ENCODE measurements around the gene TMEM131L.
"Not testable (repeated sequence)": the region's sequence is repeated elsewhere in the genome, so short reads cannot be mapped to it uniquely, and the experiment has no call there.

The TMEM131L gene

DNA sequence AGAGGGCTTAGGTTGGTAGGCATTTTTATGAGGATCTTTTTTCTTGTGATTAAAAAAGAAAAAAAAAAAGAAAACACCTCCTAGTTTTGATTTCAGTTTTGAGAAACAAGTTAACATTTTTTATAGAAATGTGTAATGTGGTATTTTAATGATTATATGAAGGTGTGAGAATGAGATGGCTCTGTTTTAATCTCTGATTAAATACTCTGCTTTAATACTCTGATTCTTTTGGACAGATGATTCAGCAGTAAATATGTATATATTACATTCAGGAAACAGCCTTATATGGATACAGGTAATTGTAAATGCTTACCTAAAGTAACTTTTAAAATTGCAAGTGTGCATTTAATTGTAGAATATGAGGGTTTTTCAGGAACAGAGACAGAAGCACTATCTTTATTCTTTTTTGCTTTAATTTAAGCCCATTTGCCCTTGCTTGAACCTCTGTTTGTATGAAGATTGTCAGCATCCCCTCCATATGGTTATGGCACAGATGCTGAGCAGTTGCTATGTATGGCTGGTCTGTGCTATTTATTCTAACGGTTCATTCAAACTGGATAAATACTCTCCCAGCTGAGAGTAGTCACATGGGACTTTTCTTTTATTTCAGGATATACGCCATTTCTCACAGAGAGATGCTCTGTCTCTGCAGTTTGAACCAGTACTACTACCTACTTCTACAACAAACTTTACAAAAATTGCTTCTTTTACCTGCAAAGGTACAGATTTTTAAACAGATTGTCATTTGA lies 117.0 kb downstream of the TMEM131L start:
- DNase-seq (ENCODE audit: low read depth), result no peak

DNA sequence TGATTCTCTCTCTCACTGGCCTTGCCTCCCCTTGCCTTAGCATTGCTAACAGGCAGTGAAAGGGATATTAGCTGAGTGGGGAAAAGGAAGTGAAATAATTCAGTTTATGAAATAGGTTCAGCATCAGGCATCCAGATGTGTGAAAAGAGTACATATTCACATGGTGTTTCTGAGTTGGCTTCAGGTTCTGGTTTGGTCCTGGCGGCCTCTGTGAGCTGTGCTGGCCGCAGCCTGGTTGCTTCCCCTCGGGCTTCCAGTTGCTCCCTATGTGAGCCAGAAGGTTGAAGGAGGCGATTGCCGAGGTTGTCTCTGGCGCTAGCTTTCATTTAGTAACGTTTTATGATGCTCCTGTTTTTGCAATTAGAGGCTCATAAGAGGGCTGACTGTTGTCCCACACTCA lies 118.9 kb downstream of the TMEM131L start:
- DNase-seq (ENCODE audit: low read depth), result no peak

DNA sequence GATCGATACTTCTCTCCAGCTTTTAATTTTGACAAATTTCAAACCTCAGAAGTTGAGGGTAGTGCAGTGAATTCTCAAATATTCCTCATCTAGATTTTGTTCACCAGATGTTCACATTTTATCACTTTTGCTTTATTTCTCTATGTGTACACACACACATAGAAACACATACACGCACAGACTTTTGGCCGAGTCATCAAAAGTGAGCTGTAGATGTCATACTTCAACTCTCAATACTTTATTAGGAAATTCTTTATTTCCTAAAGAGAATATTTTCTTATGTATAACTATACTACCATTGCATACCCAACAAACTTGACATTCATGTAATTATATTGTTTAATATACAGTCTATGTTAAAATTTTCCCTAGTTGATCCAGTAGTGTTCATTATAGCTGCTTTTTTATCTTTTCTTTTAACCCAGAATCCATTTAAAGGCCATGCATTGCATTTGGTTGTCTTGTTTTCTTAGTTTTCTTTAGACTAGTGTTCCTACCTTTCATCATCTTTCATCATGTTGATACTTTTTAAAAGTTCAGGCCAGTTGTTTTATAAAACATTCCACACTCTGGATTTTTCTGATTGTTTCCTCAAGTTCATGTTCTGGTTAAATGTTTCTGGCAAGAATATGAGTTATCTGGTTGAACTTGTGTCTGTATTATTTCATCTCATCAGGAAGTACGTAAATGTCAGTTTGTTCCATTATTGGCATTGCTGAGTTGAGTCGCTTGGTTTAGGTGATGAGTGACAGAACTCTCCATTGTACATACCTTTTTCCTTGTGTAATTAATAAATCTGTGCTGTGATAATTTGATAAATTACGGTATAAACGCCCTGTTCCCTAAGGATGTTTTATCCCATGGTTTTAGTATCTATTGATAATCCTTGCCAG lies 123.8 kb downstream of the TMEM131L start:
- no peak for DNase-seq (ENCODE audit: low read depth)

DNA sequence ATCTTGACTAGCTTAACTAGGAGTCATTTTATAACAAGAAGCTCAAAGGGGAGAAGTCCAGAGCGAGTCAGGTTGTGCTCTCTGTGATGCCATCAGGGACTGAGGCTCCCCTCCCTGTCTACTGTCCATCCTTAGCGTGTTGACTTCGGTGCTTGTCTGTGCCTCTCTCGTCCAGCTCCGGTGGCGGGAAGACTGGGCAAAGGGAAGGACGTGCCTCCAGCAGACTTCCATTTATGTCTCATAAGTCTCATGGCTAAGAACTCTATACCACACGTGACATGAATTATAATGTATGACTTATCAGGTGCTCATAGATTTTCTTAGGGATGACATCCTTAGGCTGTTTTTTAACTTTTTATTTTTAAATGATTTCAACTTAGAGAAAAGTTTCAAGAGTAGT lies 125.3 kb downstream of the TMEM131L start:
- no peak for DNase-seq (ENCODE audit: low read depth)

DNA sequence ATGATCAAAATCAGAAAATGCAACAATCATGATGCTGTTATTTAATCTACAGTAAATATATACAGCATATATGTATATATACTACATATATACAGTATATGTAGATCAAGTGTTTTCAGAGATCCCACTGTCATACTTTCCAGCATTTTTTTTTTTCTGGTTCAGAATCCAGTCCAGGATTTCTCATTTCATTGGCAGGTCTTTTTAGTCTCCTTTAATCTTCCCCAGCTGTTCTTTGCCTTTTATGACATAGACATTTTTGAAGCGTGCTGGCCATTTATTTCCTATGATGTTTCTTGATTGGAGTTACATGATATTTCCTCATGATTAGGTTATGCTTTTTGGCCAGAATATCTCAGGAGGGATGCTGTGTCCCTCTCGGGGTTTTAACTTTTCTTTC lies 125.9 kb downstream of the TMEM131L start:
- no peak for DNase-seq (ENCODE audit: low read depth)

DNA sequence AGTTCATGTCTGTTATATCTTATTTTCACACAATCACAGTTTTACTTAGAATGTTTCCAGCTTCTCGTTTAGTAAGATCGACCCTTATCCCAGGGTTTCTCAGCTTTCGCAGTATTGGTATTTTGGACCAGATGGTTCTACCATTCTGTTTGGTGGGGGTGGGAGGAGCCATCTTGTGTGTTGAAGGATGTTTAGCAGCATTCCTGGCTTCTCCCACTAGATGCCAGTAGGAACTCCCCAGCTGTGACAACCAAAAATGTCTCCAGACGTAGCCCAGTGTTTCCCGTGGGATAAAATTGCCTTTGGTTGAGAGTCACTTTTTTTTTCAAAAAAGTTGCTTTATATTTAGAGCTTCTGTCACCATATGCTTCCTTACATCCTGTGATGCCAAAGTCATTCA lies 127.0 kb downstream of the TMEM131L start:
- no peak for DNase-seq (ENCODE audit: low read depth)

DNA sequence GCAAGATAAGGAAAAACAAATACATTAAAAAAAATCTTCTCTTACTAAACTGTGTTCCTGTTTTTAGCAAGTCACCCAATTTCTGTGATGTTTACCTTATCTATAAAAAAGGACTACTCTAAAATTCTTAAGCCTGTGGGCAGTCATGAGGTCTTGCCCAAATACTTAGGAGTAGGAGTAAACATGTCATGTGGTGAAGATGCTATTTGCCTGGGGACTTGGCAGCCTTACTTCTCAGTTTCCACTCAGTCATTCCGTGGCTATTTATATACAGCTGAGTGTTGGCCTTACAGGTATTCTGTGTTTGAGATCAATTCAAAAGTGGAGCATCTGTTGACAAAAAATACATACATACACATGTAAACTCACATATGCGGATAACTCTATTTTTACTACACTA lies 128.1 kb downstream of the TMEM131L start:
- no peak for DNase-seq (ENCODE audit: low read depth)

DNA sequence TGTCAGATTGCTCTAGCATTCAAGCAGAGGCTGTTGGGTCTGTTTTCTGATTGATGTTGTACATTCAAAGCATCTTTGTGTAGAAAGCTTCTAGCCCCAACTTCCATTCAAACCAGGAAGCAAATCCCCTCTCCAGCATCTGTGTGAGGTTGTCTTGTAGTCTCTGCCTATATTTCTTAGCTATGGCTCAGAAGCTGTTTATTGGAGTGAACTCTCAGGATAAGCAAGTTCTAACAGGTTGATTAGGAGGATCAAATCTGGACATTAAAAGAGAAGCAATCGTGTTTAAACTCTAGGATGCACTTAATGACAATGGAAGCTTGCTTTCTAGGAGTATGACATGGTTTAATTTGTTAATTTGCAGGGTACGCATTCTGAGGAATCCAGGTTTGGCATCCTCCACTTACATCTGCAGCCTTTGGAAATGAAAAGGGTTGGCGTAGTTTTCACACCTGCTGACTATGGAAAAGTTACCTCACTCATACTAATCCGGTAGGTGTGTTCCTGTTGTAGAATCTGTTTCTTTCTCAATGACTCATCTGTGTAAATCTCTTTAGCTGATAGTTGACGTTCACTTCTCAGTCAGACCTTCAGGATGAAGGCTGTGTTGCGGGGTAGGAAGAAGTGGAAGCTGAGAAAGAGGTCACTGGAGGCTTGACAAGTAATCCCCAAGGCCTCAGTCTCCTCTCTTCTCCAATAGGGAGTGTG lies 129.9 kb downstream of the TMEM131L start:
- no peak for DNase-seq (ENCODE audit: low read depth)

DNA sequence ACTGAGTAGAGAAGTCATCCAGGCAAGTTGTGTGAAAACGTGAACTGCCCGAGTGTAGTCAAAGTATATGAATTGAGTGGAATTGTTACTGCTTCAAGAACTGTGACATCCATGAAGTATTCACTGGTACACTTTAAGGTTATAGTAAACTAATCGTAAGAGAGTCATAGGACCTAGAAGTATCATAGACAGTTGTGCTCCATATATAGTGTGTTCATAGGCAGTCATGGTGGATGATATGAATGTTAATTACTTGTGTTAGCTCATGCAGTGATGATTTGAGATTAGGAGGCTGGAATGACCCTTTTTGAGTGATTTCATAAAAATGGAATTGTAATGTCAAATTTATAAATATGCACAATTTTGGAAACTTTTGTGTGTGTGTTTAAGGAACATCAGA lies 136.6 kb downstream of the TMEM131L start:
- no peak for DNase-seq (ENCODE audit: low read depth)

DNA sequence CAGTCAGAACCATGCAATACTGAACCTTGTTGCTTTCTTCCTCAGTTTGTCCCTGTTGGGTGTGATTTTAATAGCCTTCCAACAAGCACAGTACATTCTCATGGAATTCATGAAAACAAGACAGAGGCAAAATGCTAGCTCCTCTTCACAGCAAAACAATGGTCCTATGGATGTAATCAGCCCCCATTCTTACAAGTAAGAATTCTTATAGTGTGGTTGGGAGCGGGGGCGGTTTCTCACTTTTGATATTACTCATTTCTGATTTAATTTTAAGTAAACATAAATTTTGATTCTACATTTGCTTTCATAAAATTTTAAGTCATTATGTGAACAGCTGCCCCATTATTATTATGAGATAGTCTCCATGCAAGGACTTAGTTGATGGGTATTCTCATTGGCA lies 137.1 kb downstream of the TMEM131L start:
- DNase-seq (ENCODE audit: low read depth), result no peak

DNA sequence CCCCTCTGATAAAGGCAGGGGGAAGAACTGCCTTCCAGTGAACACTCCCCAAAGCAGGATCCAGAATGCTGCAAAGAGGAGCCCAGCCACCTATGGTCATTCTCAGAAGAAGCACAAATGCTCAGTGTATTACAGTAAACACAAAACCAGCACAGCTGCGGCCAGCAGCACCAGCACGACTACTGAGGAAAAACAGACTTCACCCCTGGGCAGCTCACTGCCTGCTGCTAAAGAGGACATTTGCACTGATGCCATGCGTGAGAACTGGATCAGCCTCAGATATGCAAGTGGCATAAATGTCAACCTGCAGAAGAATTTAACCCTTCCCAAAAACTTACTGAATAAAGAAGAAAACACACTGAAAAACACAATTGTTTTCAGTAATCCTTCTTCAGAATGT lies 137.7 kb downstream of the TMEM131L start:
- DNase-seq (ENCODE audit: low read depth), result no peak

DNA sequence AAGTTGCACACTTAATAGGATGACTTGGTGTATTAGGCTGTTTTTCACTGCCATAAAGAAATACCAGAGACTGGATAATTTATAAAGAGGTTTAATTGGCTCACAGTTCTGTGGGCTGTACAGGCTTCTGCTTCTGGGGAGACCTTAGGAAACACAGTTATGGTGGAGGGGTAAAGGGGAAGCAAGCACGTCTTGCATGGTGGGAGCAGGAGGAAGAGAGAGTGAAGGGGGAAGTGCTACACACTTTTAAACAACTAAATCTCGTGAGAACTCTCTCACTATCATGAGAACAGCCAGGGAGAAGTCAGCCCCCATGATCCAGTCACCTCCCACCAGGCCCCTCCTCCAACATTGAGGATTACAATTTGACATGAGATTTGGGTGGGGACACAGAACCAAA lies 142.9 kb downstream of the TMEM131L start:
- DNase-seq (ENCODE audit: low read depth), result not testable (repeated sequence)

DNA sequence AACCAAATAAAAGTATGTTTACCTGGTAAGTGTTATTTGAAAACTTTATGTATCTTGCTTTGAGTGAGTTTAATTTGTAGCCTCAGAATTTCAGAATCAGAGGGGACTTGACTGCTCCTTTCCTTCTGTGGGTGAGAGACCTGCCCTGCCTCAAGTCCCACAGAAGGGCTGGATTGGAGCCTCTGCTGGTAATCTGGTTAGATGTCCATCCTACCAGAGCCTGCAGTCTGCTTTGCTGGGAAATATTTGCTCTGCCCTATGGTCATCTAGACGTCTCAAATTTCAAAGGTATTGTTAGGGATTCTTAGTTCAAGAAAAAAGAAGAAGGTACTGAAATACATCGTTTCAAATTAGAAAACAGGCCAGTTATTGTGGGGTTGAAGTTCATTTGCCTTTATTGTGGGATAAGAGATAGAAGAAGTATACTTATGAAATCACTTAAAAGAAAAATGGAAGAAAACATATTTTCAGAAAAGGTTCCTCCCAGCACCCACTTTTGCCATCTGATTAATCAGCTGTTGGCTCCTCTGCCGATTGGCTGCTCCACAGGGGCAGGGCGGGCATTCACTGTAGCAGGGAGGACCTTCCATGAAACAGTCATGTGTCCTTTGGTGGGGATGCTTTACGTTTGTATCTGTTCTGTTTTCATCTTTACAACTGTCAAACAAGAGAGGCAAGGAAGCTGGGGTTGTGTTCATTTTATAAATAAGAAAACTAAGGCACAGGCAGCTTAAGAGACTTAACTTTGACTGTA lies 144.6 kb downstream of the TMEM131L start:
- no peak for DNase-seq (ENCODE audit: low read depth)

DNA sequence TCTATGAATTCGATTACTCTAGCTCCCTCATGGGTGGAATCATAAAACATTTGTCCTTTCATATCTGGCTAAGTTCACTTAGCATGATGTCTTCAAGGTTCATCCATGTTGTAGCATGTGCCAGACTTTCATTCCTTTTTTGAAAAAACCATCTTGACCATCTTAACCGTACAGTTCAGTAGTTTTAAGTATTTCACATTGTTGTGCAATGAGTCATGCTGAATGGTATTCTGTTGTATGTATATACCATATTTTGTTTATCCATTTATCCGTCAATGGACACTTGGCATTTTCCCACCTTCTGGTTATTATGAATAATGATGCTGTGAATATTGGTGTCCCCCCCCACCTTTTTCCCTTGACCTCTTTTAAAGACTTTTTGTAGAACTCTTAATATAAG lies 145.5 kb downstream of the TMEM131L start:
- no peak for DNase-seq (ENCODE audit: low read depth)

DNA sequence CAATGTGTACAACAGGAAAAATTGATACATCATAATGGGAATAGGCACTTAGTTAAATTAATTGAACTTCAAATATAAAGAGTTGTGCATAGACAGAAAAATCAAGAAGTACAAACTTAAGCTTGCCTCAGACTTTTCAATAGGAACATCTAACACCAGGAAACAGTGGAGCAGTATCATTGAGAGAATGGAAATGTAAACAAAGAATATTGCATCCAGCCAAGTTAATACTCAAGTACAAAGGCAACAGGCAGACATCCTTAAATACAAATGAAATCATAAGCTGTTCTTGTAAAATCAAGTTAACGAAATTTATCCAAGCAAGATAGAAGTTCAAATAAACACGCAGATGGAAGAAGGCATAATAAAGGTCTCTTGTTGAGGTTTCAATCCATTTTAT lies 146.7 kb downstream of the TMEM131L start:
- DNase-seq (ENCODE audit: low read depth), result no peak

DNA sequence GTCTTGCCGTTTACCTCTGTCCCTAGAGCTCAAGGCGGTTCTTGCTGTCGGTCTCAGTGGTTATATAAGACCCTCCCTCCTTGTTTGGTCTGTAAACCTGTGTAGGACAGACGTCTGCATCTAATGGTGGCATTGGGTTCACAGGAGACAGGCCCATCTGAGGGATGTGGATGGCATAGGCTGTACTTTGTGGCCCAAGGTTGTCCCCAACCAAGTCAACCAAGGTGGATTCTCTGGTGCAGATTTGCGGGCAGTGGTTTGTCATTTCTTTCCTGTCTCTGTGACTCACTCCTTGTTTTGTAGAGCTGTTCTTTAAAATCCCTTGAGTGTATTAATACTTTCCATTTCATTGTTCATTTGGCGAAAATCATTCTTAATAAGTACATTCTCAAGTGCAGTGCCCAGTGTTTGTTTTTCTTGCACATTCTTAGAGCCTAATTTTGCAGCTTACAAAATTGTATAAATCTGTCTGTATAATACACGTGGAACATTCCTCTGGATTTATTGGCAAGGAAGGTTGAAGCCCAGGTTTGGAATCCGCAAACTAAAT lies 149.9 kb downstream of the TMEM131L start:
- no peak for DNase-seq (ENCODE audit: low read depth)

DNA sequence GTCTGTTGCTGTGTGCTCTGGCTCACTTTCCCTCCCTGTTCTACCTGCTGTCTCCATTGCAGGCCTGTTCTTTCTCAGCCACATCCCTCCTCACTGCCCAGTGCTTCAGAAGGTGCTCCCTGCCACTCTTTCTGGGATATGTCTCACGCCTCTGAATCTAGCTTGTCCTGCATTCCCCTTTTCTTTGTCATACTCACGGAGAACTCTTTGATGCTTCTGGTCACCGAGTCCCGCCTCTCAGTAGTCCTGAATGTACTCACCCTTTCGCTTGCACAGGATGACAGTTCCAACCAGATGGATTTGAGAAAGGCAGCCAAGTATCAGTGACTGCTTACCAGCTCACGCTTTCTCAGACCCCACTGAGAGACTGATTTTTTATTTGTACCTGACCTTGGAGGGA lies 152.7 kb downstream of the TMEM131L start:
- DNase-seq (ENCODE audit: low read depth), result no peak

DNA sequence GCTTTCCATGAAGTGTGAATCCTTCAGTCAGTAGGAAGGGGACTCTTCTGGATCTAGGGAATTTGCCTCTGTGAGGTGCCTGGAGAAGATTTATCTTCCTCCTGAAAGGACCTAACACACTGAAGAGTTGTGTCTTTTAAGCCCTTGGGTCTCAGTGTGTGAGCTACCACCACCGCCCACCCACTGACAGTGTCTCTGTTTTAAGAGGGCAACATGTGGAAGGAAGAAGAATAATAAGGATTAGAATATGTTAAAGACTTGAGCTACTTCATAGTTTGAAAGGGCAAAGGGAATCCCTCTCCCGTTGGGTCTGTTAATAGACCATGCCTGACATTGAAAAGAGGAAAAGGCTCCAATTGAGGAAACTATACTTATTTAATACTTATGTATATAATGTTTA lies 153.7 kb downstream of the TMEM131L start:
- DNase-seq (ENCODE audit: low read depth), result no peak

DNA sequence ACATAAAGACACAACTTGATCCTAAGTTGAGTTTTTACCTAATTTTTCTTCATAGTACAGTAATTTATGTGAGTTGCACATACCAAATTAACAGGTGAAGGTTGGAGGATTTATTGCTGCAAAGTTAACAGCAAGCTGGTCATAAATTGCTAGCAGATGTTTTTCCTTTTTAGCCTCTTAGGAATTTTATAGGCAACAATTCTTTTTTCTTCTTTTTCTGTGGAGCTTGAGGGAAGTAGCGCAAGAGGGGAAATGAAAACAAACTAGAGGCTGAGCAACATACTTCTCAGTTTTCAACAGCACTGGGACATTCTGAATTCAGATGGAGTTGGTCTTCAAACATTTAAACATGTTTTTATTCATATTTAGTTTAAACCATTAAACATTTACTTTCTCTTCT lies 154.2 kb downstream of the TMEM131L start:
- DNase-seq (ENCODE audit: low read depth), result no peak

DNA sequence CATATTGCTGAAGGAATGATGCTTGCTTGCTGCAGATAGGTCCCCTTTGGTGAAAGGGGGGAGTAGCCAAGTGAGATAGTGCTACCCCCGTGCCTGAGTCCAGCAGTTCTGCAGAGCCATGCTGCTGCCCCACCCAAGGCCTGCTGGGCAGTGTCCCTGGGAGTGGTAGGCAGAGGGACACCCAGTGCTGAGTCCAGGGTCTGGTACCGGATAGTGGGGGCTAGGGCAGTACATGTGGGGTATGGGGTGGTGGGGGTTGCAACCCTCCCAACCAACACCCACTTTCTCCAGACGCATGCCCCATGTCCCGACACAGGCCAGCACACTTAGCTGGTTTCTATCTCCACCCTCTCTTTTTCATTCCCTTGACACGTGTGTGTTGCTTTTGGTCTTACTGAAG lies 155.9 kb downstream of the TMEM131L start:
- no peak for DNase-seq (ENCODE audit: low read depth)

DNA sequence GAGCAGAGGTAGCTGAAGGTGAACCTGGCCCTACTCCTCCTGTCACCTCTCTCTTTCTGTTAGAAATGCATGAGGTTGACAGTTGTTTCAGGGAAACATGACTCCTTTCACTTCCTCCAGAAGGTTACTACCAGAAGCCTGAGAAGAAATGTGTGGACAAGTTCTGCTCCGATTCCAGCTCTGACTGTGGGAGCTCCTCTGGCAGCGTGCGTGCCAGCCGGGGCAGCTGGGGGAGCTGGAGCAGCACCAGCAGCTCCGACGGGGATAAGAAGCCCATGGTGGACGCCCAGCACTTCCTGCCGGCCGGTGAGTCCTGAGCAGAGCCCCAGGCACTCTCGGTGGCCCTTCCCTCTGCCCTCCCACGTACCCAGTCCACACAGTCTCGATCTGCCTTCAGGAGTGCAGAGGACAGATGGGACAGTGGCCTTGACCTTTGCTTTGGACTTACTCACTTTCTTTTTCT lies 156.6 kb downstream of the TMEM131L start:
- no peak for DNase-seq (ENCODE audit: low read depth)

DNA sequence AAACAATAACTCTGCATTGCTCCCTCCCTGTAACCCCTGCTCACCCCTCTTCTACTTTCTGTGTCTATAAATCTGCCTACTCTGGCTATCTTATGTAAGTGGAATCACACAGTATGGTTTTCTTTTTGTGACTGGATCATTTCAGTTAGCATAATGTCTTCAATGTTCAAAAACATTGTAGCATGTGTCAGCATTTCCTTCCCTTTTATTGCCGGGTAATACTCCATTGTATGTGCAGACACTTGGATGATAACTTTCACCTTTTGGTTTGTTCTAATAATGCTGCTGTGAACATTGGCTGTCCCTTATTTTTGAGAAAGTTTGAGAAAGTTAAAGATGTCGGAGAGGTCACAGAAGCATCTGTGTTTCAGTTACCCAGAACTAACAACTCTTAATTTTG lies 157.3 kb downstream of the TMEM131L start:
- no peak for DNase-seq (ENCODE audit: low read depth)

Measured in stimulated activated CD8-positive, alpha-beta memory T cell treated with anti-CD3 and anti-CD28 coated beads, Interleukin-12 subunit alpha, Interleukin-12 subunit beta, amount 100 ng/mL, for 1 hour (primary cell).